Posterior vena cava (tissue), 2 donors: ENCODE data around the gene HMOX1. TPM values are rescaled to one million over a fixed set of nuclear protein-coding genes. Genes with fewer than 3 reads are reported as not detected.

Source experiments
- DNase-seq: peaks from one replicate; pipeline ENCODE4 v3.0.0-alpha.2; 2020; ENCODE audit warnings: low spot score
- intact Hi-C, 2 donors: fragments of 100-400 bp; cut with DNase I; formaldehyde crosslinking; loops; one replicate each; pipeline versions ENCODE4 v1.14.1 to v1.14.2; 2022 to 2023
- total RNA-seq, 2 donors: library from RNA; stranded (reverse); fragmentation: NEBNext Ultra II Directional; extraction: Animal tissue kit (Norgen Biotek cat#: 25700); gene quantifications; one replicate each; pipeline ENCODE4 v1.2.1, GENCODE V29; 2021
- donor health status: DM: yes; HTN: yes; CAD: no.
- donor health status: DM: yes; HTN: yes; CAD: no.

Gene HMOX1
- total RNA-seq, 2 donors from 2014 or later, result 14.4 to 42.4 TPM

- no peak for DNase-seq
- intact Hi-C loops, result no loop called here
Measured at GRCh38 chr22:35397095-35397904, 16.4 kb downstream of the HMOX1 start.

GRCh38 chr22:35398591-35398973 lies 17.7 kb downstream of the HMOX1 start:
- intact Hi-C loops, result no loop called here
- DNase-seq, result no peak

GRCh38 chr22:35399114-35399677 lies 18.3 kb downstream of the HMOX1 start:
- DNase-seq, result no peak
- intact Hi-C loops, result no loop called here

- DNase-seq, result peak; percentile 99
- intact Hi-C loops, result no loop called here
Measured at GRCh38 chr22:35399678-35400500, 19.0 kb downstream of the HMOX1 start, which contains the start of gene MCM5. Gene MCM5, plus strand, starts transcription at chr22:35400140. Its CDS starts 299 bp downstream, at chr22:35400439.

GRCh38 chr22:35400501-35400790 lies 19.6 kb downstream of the HMOX1 start:
- DNase-seq, result peak; percentile 82
- intact Hi-C loops, result no loop called here

GRCh38 chr22:35401863-35402262 lies 21.0 kb downstream of the HMOX1 start:
- no peak for DNase-seq
- intact Hi-C loops, result no loop called here

GRCh38 chr22:35403356-35403755 lies 22.5 kb downstream of the HMOX1 start:
- intact Hi-C loops, result no loop called here
- no peak for DNase-seq

GRCh38 chr22:35404176-35404575 lies 23.3 kb downstream of the HMOX1 start:
- no peak for DNase-seq
- intact Hi-C loops, result no loop called here

GRCh38 chr22:35406443-35406842 lies 25.5 kb downstream of the HMOX1 start:
- intact Hi-C loops, result no loop called here
- no peak for DNase-seq

GRCh38 chr22:35407362-35407761 lies 26.5 kb downstream of the HMOX1 start:
- no peak for DNase-seq
- intact Hi-C loops, result no loop called here

GRCh38 chr22:35409783-35410662 lies 29.1 kb downstream of the HMOX1 start:
- intact Hi-C loops, result no loop called here

GRCh38 chr22:35410663-35411034 lies 29.8 kb downstream of the HMOX1 start:
- intact Hi-C loops, result no loop called here
- DNase-seq, result no peak

More at GRCh38 chr22:35409783-35410662, 29.1 kb downstream of the HMOX1 start:
- no peak for DNase-seq

GRCh38 chr22:35411102-35411501 lies 30.2 kb downstream of the HMOX1 start:
- intact Hi-C loops, result no loop called here
- no peak for DNase-seq

GRCh38 chr22:35413624-35414023 lies 32.7 kb downstream of the HMOX1 start:
- no peak for DNase-seq
- intact Hi-C loops, result no loop called here

- intact Hi-C loops, result no loop called here
- DNase-seq, result no peak
Measured at GRCh38 chr22:35417606-35418005, 36.7 kb downstream of the HMOX1 start.

GRCh38 chr22:35418088-35418487 lies 37.2 kb downstream of the HMOX1 start:
- no peak for DNase-seq
- intact Hi-C loops, result no loop called here

- DNase-seq, result no peak
- intact Hi-C loops, result no loop called here
Measured at GRCh38 chr22:35418731-35419130, 37.8 kb downstream of the HMOX1 start.

GRCh38 chr22:35419756-35420155 lies 38.9 kb downstream of the HMOX1 start:
- no peak for DNase-seq
- intact Hi-C loops, result no loop called here

- intact Hi-C loops, result no loop called here
- no peak for DNase-seq
Measured at GRCh38 chr22:35421121-35421520, 40.2 kb downstream of the HMOX1 start.
